ENCODE results near the gene B3GNT2. TPM values are rescaled to one million over a fixed set of nuclear protein-coding genes. Genes with fewer than 3 reads are reported as not detected.

The B3GNT2 gene
- polyA plus RNA-seq, 1 of the 3 experiments (the other 2 are of a cell fraction) = 6.3 TPM

- no peak for TF ChIP-seq FOXM1 (IDR thresholded peaks at IDR 0.05; ENCODE audit: low read depth)
- no peak for TF ChIP-seq TEAD4 (IDR thresholded peaks at IDR 0.05; ENCODE audit: borderline replicate concordance, insufficient read depth)
- no peak for TF ChIP-seq RFX5 (IDR thresholded peaks at IDR 0.05; ENCODE audit: low read length)
- no peak for TF ChIP-seq SMC3 (IDR thresholded peaks at IDR 0.05; ENCODE audit: low read depth, low read length)
- TF ChIP-seq USF1 (IDR thresholded peaks at IDR 0.05; ENCODE audit: borderline replicate concordance, low read depth) = no peak
- TF ChIP-seq GABPA (IDR thresholded peaks at IDR 0.05; ENCODE audit: low read depth) = no peak
- no peak for TF ChIP-seq MEF2A (IDR thresholded peaks at IDR 0.05; ENCODE audit: borderline replicate concordance, low read depth)
- TF ChIP-seq CTCF (IDR thresholded peaks at IDR 0.05) = no peak
- peak; percentile 77; the same call in 1 of the 2 replicates for TF ChIP-seq FOXJ3 (CRISPR knock-in tag; IDR thresholded peaks at IDR 0.05)
These were observed 19.6 kb downstream of the B3GNT2 start (continued) for GRCh38 chr2:62215306-62216064.

DNA sequence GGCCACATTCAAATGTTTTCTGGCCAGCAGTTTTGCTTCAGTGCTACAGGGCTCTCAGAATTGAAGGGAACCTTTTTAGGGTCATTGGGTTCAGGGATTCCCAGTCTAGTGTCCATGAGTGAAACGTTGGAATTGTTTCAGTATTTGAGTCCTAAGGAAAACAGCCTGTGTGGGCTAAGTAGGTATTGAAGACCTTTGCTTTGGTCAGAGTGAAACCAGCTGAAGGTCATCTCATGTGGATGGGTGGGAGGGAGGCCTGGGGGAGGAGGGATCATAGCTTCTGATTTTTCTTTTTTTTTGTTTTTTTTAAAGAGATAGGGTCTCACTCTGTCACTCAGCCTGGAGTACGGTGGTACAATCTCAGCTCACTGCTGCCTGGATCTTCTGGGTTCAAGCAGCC, 20.2 kb downstream of the B3GNT2 start:
- POLR2A ChIA-PET = interaction anchor here (1.2 kb wide), 1 partner anchor 15 kb away, joined by 3 read pairs; no protein-coding TSS in a partner anchor
- Histone ChIP-seq H3F3A (replicated peaks; ENCODE audit: insufficient read depth) (no peaks in the 10 kb centered on the region), H3K27ac (ENCODE audit: low read depth in 2 of 2, low read length in 1 of 2) (peak overlapping the region in 1 of 2 experiments; percentile 60; a peak in 1 of 4 replicates), H4K20me1 (ENCODE audit: insufficient read depth) (no peaks in the 10 kb centered on the region; the same call in 1 of the 2 replicates), H3K9me2 (no peaks in the 10 kb centered on the region), H3K9me3 (no peaks in the 10 kb centered on the region), H3K27me3 (ENCODE audit: insufficient read depth) (no peaks in the 10 kb centered on the region), H2AFZ (ENCODE audit: low read depth) (no peak overlapping the region), H3K36me3 (replicated peaks in 1 of 2; ENCODE audit: control insufficient read depth in 1 of 2, insufficient read depth in 2 of 2, low read length in 1 of 2) (no peaks in the 10 kb centered on the region), H3K9ac (no peak overlapping the region), H3K79me2 (ENCODE audit: insufficient read depth) (peaks cover 27% of the 10 kb centered on the region; the same call in 1 of the 2 replicates), H3K4me2 (no peak overlapping the region), H3K4me1 (ENCODE audit: control insufficient read depth in 1 of 2, insufficient read depth in 2 of 2, low read depth in 1 of 2, low read length in 1 of 2) (peaks cover 0 to 28% of the 10 kb centered on the region in 2 experiments; a peak in 2 of 4 replicates), H3K4me3 (ENCODE audit: low read depth in 2 of 2, low read length in 1 of 2) (no peak overlapping the region)
- CTCF ChIA-PET = interaction anchor here (0.7 to 1.3 kb wide), 4 partner anchors 16 to 195 kb away, joined by 3 to 5 read pairs (median 3); no protein-coding TSS in a partner anchor
- DNase-seq = no peak
- 81% methylated on average over 2 of the region's 2 CpGs for WGBS (ENCODE audit: low lambda C conversion rate)
- TF ChIP-seq MEF2A (IDR thresholded peaks at IDR 0.05; ENCODE audit: borderline replicate concordance, low read depth) (no peak), GABPA (IDR thresholded peaks at IDR 0.05; ENCODE audit: low read depth) (no peak), CHD2 (IDR thresholded peaks at IDR 0.05; ENCODE audit: low read length, partially characterized antibody) (no peak), FOSL2 (IDR thresholded peaks at IDR 0.05; ENCODE audit: borderline replicate concordance, low read depth) (no peak), SMC3 (IDR thresholded peaks at IDR 0.05; ENCODE audit: low read depth, low read length) (no peak), GATA2 (CRISPR knock-in tag; IDR thresholded peaks at IDR 0.05) (no peak), YY1 (IDR thresholded peaks at IDR 0.05; ENCODE audit: low read depth) (no peak), USF1 (IDR thresholded peaks at IDR 0.05; ENCODE audit: borderline replicate concordance, low read depth) (no peak), CTCF (IDR thresholded peaks at IDR 0.05) (no peak), EZH2phosphoT487 (IDR thresholded peaks at IDR 0.05; ENCODE audit: borderline replicate concordance, low read depth) (no peak)
- TF ChIP-seq, protein P1, sequence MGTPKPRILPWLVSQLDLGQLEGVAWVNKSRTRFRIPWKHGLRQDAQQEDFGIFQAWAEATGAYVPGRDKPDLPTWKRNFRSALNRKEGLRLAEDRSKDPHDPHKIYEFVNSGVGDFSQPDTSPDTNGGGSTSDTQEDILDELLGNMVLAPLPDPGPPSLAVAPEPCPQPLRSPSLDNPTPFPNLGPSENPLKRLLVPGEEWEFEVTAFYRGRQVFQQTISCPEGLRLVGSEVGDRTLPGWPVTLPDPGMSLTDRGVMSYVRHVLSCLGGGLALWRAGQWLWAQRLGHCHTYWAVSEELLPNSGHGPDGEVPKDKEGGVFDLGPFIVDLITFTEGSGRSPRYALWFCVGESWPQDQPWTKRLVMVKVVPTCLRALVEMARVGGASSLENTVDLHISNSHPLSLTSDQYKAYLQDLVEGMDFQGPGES (IDR thresholded peaks at IDR 0.05; ENCODE audit: low read depth, low read length) = no peak
- TF ChIP-seq, protein P2, sequence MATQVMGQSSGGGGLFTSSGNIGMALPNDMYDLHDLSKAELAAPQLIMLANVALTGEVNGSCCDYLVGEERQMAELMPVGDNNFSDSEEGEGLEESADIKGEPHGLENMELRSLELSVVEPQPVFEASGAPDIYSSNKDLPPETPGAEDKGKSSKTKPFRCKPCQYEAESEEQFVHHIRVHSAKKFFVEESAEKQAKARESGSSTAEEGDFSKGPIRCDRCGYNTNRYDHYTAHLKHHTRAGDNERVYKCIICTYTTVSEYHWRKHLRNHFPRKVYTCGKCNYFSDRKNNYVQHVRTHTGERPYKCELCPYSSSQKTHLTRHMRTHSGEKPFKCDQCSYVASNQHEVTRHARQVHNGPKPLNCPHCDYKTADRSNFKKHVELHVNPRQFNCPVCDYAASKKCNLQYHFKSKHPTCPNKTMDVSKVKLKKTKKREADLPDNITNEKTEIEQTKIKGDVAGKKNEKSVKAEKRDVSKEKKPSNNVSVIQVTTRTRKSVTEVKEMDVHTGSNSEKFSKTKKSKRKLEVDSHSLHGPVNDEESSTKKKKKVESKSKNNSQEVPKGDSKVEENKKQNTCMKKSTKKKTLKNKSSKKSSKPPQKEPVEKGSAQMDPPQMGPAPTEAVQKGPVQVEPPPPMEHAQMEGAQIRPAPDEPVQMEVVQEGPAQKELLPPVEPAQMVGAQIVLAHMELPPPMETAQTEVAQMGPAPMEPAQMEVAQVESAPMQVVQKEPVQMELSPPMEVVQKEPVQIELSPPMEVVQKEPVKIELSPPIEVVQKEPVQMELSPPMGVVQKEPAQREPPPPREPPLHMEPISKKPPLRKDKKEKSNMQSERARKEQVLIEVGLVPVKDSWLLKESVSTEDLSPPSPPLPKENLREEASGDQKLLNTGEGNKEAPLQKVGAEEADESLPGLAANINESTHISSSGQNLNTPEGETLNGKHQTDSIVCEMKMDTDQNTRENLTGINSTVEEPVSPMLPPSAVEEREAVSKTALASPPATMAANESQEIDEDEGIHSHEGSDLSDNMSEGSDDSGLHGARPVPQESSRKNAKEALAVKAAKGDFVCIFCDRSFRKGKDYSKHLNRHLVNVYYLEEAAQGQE (IDR thresholded peaks at IDR 0.05; ENCODE audit: low read depth, low read length) = no peak
